PC-9 (cell line): ENCODE data around the gene CTIF. TPM values are rescaled to one million over a fixed set of nuclear protein-coding genes. Genes with fewer than 3 reads are reported as not detected.

ENCODE experiments used
- BruUV-seq: library from RNA; stranded (reverse); fragments of 400-500 nt; replicated peaks from 2 replicates; lab custom pipeline; 2021; lab: Mats Ljungman, UMichigan
- CTCF ChIA-PET: fragments of 300-600 bp; sonication (Branson Sonifier 250); formaldehyde crosslinking; loops from one replicate; lab custom pipeline; 2022; ENCODE audit warnings: antibody characterized with exemption; lab: Charles Lee
- POLR2A ChIA-PET: fragments of 300-600 bp; sonication (Branson Sonifier 250); formaldehyde crosslinking; loops from one replicate; lab custom pipeline; 2022; ENCODE audit warnings: antibody characterized with exemption; ENCODE audit not compliant: unreplicated experiment; lab: Charles Lee
- DNase-seq, 2 experiments: peaks; one replicate each; pipeline versions ENCODE4 v3.0.0 to v3.0.0-alpha.2; 2015 to 2022; ENCODE audit warnings: mixed read lengths in 1 of 2
- H2AFZ ChIP-seq: fragments of 200-600 bp; sonication (generic); 2 replicates; pipeline ENCODE4 v1.8.1; 2017; ENCODE audit warnings: antibody characterized with exemption
- H3F3A ChIP-seq: fragments of 200-600 bp; sonication (generic); 2 replicates; pipeline ENCODE4 v1.8.1; 2017; ENCODE audit warnings: antibody characterized with exemption, mild to moderate bottlenecking, low read depth; ENCODE audit not compliant: insufficient read depth
- H3K27ac ChIP-seq: fragments of 200-600 bp; sonication (generic); 2 replicates; pipeline ENCODE4 v1.6.1; 2016; ENCODE audit warnings: mixed run types
- H3K27me3 ChIP-seq: fragments of 200-600 bp; sonication (generic); 2 replicates; pipeline ENCODE4 v1.6.1; 2016; ENCODE audit warnings: low read depth, mixed run types; ENCODE audit not compliant: insufficient read depth
- H3K36me3 ChIP-seq: fragments of 200-600 bp; sonication (generic); 2 replicates; pipeline ENCODE4 v1.6.1; 2016; ENCODE audit warnings: low read depth, mixed run types
- H3K4me1 ChIP-seq: fragments of 200-600 bp; sonication (generic); replicated peaks from 2 replicates; pipeline ENCODE4 v1.6.1; 2016; ENCODE audit warnings: mixed run types; ENCODE audit not compliant: insufficient read depth
- H3K4me2 ChIP-seq: fragments of 200-600 bp; sonication (generic); 2 replicates; pipeline ENCODE4 v1.6.1; 2017; ENCODE audit warnings: mixed run types
- H3K4me3 ChIP-seq: fragments of 200-600 bp; sonication (generic); 2 replicates; pipeline ENCODE4 v1.6.1; 2016; ENCODE audit warnings: mixed run types
- H3K79me2 ChIP-seq: fragments of 200-600 bp; sonication (generic); 2 replicates; pipeline ENCODE4 v1.6.1; 2017; ENCODE audit warnings: low read depth, mixed run types
- H3K9me2 ChIP-seq: fragments of 200-600 bp; sonication (generic); 2 replicates; pipeline ENCODE4 v1.8.1; 2017; ENCODE audit warnings: mild to moderate bottlenecking; ENCODE audit not compliant: insufficient read depth
- H3K9me3 ChIP-seq: fragments of 200-600 bp; sonication (generic); 2 replicates; pipeline ENCODE4 v1.8.1; 2016; ENCODE audit warnings: low read depth; ENCODE audit not compliant: insufficient read depth
- H4K20me1 ChIP-seq: fragments of 200-600 bp; sonication (generic); 2 replicates; pipeline ENCODE4 v1.8.1; 2017; ENCODE audit not compliant: insufficient read depth
- EZH2 ChIP-seq: fragments of 200-600 bp; sonication (generic); IDR thresholded peaks from 2 replicates; pipeline ENCODE4 v1.8.0; 2017; ENCODE audit warnings: antibody characterized with exemption, low read depth
- intact Hi-C: fragments of 100-400 bp; cut with micrococcal nuclease; formaldehyde crosslinking; loops from one replicate; pipeline ENCODE4 v1.10.0; 2022; ENCODE audit not compliant: unreplicated experiment
- total RNA-seq: library from RNA; stranded (reverse); gene quantifications from 2 replicates; pipeline ENCODE4 v1.2.3, GENCODE V29; 2021
- TF ChIP-seq, protein P1 (sequence below): fragments of 200-600 bp; sonication (generic); conservative IDR thresholded peaks from 2 replicates; pipeline ENCODE4 v1.6.1; 2017; ENCODE audit warnings: mixed run types, antibody characterized with exemption, mild to moderate bottlenecking, moderate library complexity

CTIF gene
- total RNA-seq, 1 experiment from 2014 or later, result 26.2 TPM

DNA sequence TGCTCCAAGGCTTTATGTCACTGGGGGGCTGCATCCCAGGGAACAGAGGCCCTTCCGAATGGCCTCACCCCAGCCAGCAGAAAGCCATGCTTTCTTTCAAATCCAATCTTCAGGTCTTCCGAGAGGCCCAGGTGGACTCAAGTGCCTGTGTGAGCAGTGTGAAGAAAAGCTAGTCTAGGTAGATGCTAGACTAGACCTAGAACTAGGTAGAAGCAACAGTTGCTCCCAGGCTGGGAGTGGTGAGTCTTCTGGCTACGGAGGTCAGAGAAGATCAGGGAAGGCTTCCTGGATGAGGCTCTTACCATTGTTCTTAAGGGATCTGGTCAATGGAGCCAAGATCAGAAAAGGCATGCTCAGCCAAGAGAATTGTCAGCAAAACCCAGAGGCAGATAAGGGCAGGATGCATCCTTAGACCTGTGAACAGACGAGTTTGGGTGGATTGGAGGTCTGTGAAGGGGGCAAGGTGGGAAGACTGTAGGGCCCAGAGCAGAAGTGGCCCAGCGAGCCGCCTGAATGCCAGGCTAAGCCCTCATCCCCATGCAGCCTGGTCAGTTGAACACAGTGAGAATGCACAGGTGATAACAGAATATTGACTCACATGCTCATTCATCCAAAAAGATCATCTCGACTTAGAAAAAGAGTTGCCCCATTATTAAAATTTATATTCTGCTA, 301.1 kb downstream of the CTIF start:
- CTCF ChIA-PET, result no interaction called here
- peak overlapping the region; percentile 29; the same call in 1 of the 2 replicates for H3K4me3 ChIP-seq
- no peaks in the 10 kb centered on the region for H3K27me3 ChIP-seq
- no peaks in the 10 kb centered on the region for H4K20me1 ChIP-seq
- no peaks in the 10 kb centered on the region for H3K9me3 ChIP-seq
- POLR2A ChIA-PET, result no interaction called here
- no peak for TF ChIP-seq EZH2
- TF ChIP-seq, protein P1, sequence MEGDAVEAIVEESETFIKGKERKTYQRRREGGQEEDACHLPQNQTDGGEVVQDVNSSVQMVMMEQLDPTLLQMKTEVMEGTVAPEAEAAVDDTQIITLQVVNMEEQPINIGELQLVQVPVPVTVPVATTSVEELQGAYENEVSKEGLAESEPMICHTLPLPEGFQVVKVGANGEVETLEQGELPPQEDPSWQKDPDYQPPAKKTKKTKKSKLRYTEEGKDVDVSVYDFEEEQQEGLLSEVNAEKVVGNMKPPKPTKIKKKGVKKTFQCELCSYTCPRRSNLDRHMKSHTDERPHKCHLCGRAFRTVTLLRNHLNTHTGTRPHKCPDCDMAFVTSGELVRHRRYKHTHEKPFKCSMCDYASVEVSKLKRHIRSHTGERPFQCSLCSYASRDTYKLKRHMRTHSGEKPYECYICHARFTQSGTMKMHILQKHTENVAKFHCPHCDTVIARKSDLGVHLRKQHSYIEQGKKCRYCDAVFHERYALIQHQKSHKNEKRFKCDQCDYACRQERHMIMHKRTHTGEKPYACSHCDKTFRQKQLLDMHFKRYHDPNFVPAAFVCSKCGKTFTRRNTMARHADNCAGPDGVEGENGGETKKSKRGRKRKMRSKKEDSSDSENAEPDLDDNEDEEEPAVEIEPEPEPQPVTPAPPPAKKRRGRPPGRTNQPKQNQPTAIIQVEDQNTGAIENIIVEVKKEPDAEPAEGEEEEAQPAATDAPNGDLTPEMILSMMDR, result no peak
- no peaks in the 10 kb centered on the region for H3K9me2 ChIP-seq
- no peak for DNase-seq
- no peak overlapping the region for H2AFZ ChIP-seq
- peak overlapping the region; percentile 83 for H3K4me2 ChIP-seq
- intact Hi-C loops, result no loop called here
- H3K79me2 ChIP-seq, result no peaks in the 10 kb centered on the region
- no peaks in the 10 kb centered on the region for H3K36me3 ChIP-seq
- H3F3A ChIP-seq, result peaks cover 38% of the 10 kb centered on the region
- peak overlapping the region; percentile 97 for H3K27ac ChIP-seq
- BruUV-seq, result no TSS peak
- peaks cover 65% of the 10 kb centered on the region for H3K4me1 ChIP-seq

DNA sequence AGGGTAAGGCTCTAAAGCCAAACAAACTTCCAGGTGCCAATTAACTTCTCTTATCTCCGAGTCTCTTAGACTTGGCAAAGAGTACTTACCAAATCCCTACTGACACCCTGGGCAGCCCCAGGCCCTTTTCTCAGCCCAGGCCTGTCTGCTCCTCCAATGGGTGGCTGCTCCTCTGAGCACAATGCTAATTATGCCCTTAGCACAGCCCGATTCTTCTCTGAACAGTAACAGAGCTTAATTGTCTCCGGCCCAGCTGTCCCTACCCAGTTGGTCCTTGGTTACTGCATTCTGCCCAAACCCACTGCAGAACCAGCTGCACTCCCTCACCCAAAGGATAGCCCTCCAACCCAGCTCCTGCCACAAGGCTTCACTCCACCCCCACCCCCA, 301.7 kb downstream of the CTIF start:
- Histone ChIP-seq H3K4me3 (no peak overlapping the region), H3K4me2 (peak overlapping the region; percentile 83; the same call in 1 of the 2 replicates), H3K9me3 (no peaks in the 10 kb centered on the region), H3F3A (peaks cover 38% of the 10 kb centered on the region), H2AFZ (no peak overlapping the region), H3K79me2 (no peaks in the 10 kb centered on the region), H4K20me1 (no peaks in the 10 kb centered on the region), H3K27ac (peak overlapping the region; percentile 97; the same call in 1 of the 2 replicates), H3K36me3 (no peaks in the 10 kb centered on the region), H3K4me1 (peaks cover 60% of the 10 kb centered on the region), H3K27me3 (no peaks in the 10 kb centered on the region), H3K9me2 (no peaks in the 10 kb centered on the region)
- no peak for TF ChIP-seq EZH2
- TF ChIP-seq, protein P1, result no peak
- ChIA-PET CTCF (no interaction called here), POLR2A (no interaction called here)
- intact Hi-C loops, result no loop called here
- DNase-seq, result no peak
- BruUV-seq, result no TSS peak

- peaks cover 38% of the 10 kb centered on the region for H3F3A ChIP-seq
- H3K9me3 ChIP-seq, result no peaks in the 10 kb centered on the region
- no peak overlapping the region for H2AFZ ChIP-seq
- CTCF ChIA-PET, result no interaction called here
- no peaks in the 10 kb centered on the region for H3K27me3 ChIP-seq
- peak overlapping the region; percentile 17; the same call in 1 of the 2 replicates for H3K27ac ChIP-seq
- BruUV-seq, result no TSS peak
- no peaks in the 10 kb centered on the region for H3K9me2 ChIP-seq
- POLR2A ChIA-PET, result interaction anchor here (0.6 kb wide), 1 partner anchor 218 kb away, joined by 3 read pairs; no protein-coding TSS in a partner anchor
- H3K4me3 ChIP-seq, result no peak overlapping the region
- no peaks in the 10 kb centered on the region for H3K79me2 ChIP-seq
- H4K20me1 ChIP-seq, result no peaks in the 10 kb centered on the region
- TF ChIP-seq, protein P1, result no peak
- TF ChIP-seq EZH2, result no peak
- H3K4me2 ChIP-seq, result peak overlapping the region; percentile 27
- peaks cover 59% of the 10 kb centered on the region for H3K4me1 ChIP-seq
- DNase-seq, result peak; percentile 39 to 56
- intact Hi-C loops, result no loop called here
- H3K36me3 ChIP-seq, result no peaks in the 10 kb centered on the region
Observed at GRCh38 chr18:48841381-48842258, 302.8 kb downstream of the CTIF start.
